ENCODE results near the gene KDM3B.

- TF ChIP-seq CTCF (IDR thresholded peaks at IDR 0.05) (no peak), POLR2A (IDR thresholded peaks at IDR 0.05) (no peak)
These were observed 19.7 kb downstream of the KDM3B start for GRCh38 chr5:138372225-138372624.
